ENCODE measurements around the gene LMO1. TPM values are rescaled to one million over a fixed set of nuclear protein-coding genes. Genes with fewer than 3 reads are reported as not detected.

The LMO1 gene
- total and polyA plus RNA-seq, 2 of the 8 experiments (the other 6 are each of a cell fraction or from before 2014, with no cell fraction given) = 0.17 TPM; not detected in 1

GRCh38 chr11:8231979-8232378 lies 31.7 kb downstream of the LMO1 start:
- DNase-seq (ENCODE audit: low read depth in 1 of 2, low spot score in 2 of 2) (no peak), FAIRE-seq (no peak)
- no peak overlapping the region for H4K91ac ChIP-seq (replicated peaks; ENCODE audit: insufficient read length, low read length)
- H3K23ac ChIP-seq (ENCODE audit: insufficient read length) = no peak overlapping the region
- H3K23me2 ChIP-seq (ENCODE audit: low read depth, low read length) = no peaks in the 10 kb centered on the region; the same call in 1 of the 2 replicates
- WGBS, 2 experiments (ENCODE audit: extremely low coverage in 1 of 2, insufficient coverage in 1 of 2, insufficient read length in 1 of 2, insufficient replicate concordance in 2 of 2, low coverage in 1 of 2, low lambda C conversion rate in 2 of 2, missing lambda C conversion rate in 1 of 2) = 83% methylated on average over 5 of the region's 5 CpGs; no CpG with 5 or more reads in 1 of the 2 experiments
- no peak overlapping the region for H2AK5ac ChIP-seq (ENCODE audit: low read depth, low read length)
- no peaks in the 10 kb centered on the region for H3K36me3 ChIP-seq (ENCODE audit: control insufficient read depth in 2 of 4, insufficient read depth in 4 of 4, low read length in 3 of 4)
- H3K4ac ChIP-seq (replicated peaks; ENCODE audit: insufficient read length, low read depth, low read length) = no peak overlapping the region
- no peak overlapping the region for H3K4me3 ChIP-seq (ENCODE audit: extremely low read depth in 1 of 4, insufficient read depth in 2 of 4, low read depth in 3 of 4, low read length in 4 of 4)
- no peak overlapping the region for H3K14ac ChIP-seq (ENCODE audit: insufficient read length)
- no peak overlapping the region for H3K9ac ChIP-seq (replicated peaks in 1 of 4; ENCODE audit: extremely low read depth in 1 of 4, low read depth in 3 of 4, low read length in 3 of 4)
- H3K4me2 ChIP-seq (ENCODE audit: insufficient read depth in 1 of 2, low read depth in 2 of 2, low read length in 2 of 2) = no peak overlapping the region
- H4K8ac ChIP-seq (ENCODE audit: extremely low read depth, insufficient read depth, low read length) = no peak overlapping the region
- CTCF ChIA-PET (ENCODE audit: partially characterized antibody) = interaction anchor here (1.2 to 9.4 kb wide), 7 partner anchors 12 to 130 kb away, joined by 3 to 177 read pairs (median 30); partner anchors contain the start of gene LMO1
- no peak overlapping the region for H2BK120ac ChIP-seq (replicated peaks; ENCODE audit: low read depth, low read length)
- H3K79me2 ChIP-seq (ENCODE audit: control insufficient read depth in 1 of 2, insufficient read depth in 2 of 2, low read length in 2 of 2) = no peaks in the 10 kb centered on the region
- no peak overlapping the region for H4K5ac ChIP-seq (ENCODE audit: insufficient read length, low read depth, low read length)
- H3K27ac ChIP-seq (ENCODE audit: low read depth, low read length) = no peak overlapping the region
- no peaks in the 10 kb centered on the region for H3K9me3 ChIP-seq (ENCODE audit: insufficient read depth in 2 of 2, low read depth in 1 of 2, low read length in 1 of 2)
- POLR2A ChIA-PET (ENCODE audit: partially characterized antibody) = no interaction called here
- H4K20me1 ChIP-seq (replicated peaks in 1 of 2; ENCODE audit: control insufficient read depth in 1 of 2, insufficient read depth in 2 of 2, low read length in 2 of 2) = peaks cover 0 to 1% of the 10 kb centered on the region in 2 experiments
- no peaks in the 10 kb centered on the region for H3K79me1 ChIP-seq (ENCODE audit: low read depth, low read length)
- H3K4me1 ChIP-seq (replicated peaks in 1 of 4; ENCODE audit: control insufficient read depth in 3 of 4, insufficient read depth in 4 of 4, low read length in 3 of 4) = peaks cover 0 to 3% (median under 1%) of the 10 kb centered on the region in 4 experiments; a peak in 3 of 7 replicates
- no peak overlapping the region for H2AFZ ChIP-seq (ENCODE audit: low read length)
- H3K18ac ChIP-seq (ENCODE audit: extremely low read depth, low read length) = no peak overlapping the region
- no peaks in the 10 kb centered on the region for H3K27me3 ChIP-seq (replicated peaks in 1 of 4; ENCODE audit: control insufficient read depth in 3 of 4, extremely low read depth in 1 of 4, insufficient read depth in 3 of 4, low read length in 3 of 4)
- no peak overlapping the region for H2BK5ac ChIP-seq (ENCODE audit: low read depth, low read length)
- H2BK12ac ChIP-seq (ENCODE audit: low read depth, low read length) = no peak overlapping the region
- no peak overlapping the region for H2BK15ac ChIP-seq (ENCODE audit: low read length)
- H3K56ac ChIP-seq (replicated peaks; ENCODE audit: insufficient read length, low read depth, low read length) = no peak overlapping the region
- H2BK20ac ChIP-seq (ENCODE audit: low read length) = no peak overlapping the region
- TF ChIP-seq CTBP2 (IDR thresholded peaks at IDR 0.05; ENCODE audit: borderline replicate concordance, insufficient read depth, insufficient read length, low read length) (no peak), CBX8 (IDR thresholded peaks at IDR 0.05; ENCODE audit: borderline replicate concordance, low read depth, low read length) (no peak), USF2 (IDR thresholded peaks at IDR 0.05; ENCODE audit: low read length) (no peak), TAF1 (IDR thresholded peaks at IDR 0.05; ENCODE audit: low read depth, low read length) (no peak), RBBP5 (IDR thresholded peaks at IDR 0.05; ENCODE audit: borderline replicate concordance, low read depth, low read length) (no peak), BACH1 (IDR thresholded peaks at IDR 0.05; ENCODE audit: low read length) (no peak), CREB1 (IDR thresholded peaks at IDR 0.05) (no peak), TBP (IDR thresholded peaks at IDR 0.05; ENCODE audit: low read depth, low read length) (no peak), POLR2AphosphoS5 (IDR thresholded peaks at IDR 0.05; ENCODE audit: low read depth, low read length) (no peak), PHF8 (conservative IDR thresholded peaks at IDR 0.05; ENCODE audit: low read depth, low read length) (no peak), EP300 (IDR thresholded peaks at IDR 0.05; ENCODE audit: borderline replicate concordance in 1 of 2, low read depth in 2 of 2, low read length in 2 of 2) (no peak), MAX (IDR thresholded peaks at IDR 0.05) (no peak), TAF7 (optimal IDR thresholded peaks at IDR 0.05; ENCODE audit: borderline replicate concordance, low read depth, low read length) (no peak)
